Common myeloid progenitor, CD34-positive (primary cell): ENCODE measurements around the gene PHPT1.

ENCODE experiments used
- CTCF ChIA-PET: fragments of 350-600 bp; sonication (Branson Sonifier 250); formaldehyde crosslinking; loops from one replicate; lab custom pipeline; 2021; ENCODE audit warnings: antibody characterized with exemption; lab: Charles Lee
- POLR2A ChIA-PET: fragments of 350-600 bp; sonication (Branson Sonifier 250); formaldehyde crosslinking; loops from one replicate; lab custom pipeline; 2021; ENCODE audit warnings: antibody characterized with exemption; lab: Charles Lee
- DNase-seq, 3 donors: peaks; one replicate each; pipeline versions ENCODE4 v3.0.0 to v3.0.0-alpha.2; 2013
- H3K27ac ChIP-seq, 2 experiments: 1 replicate in 1 of 2; 2 replicates in 1 of 2; pipeline ENCODE4 v1.7.0; 2013; ENCODE audit warnings: inconsistent platforms in 2 of 2, low read length in 2 of 2, mild to moderate bottlenecking in 2 of 2, low read depth in 1 of 2, moderate library complexity in 1 of 2; ENCODE audit not compliant: severe bottlenecking in 2 of 2, insufficient read depth in 1 of 2, poor library complexity in 1 of 2
- H3K27me3 ChIP-seq, 5 experiments: replicated peaks in 2 of 5; 1 replicate in 3 of 5; 2 replicates in 2 of 5; pipeline versions ENCODE4 v1.6.1 to v1.7.0; 2013; ENCODE audit warnings: low read length in 4 of 5, mild to moderate bottlenecking in 2 of 5, moderate library complexity in 2 of 5, inconsistent platforms in 1 of 5; ENCODE audit not compliant: insufficient read depth in 5 of 5, control insufficient read depth in 4 of 5
- H3K36me3 ChIP-seq, 4 experiments: 1 replicate in 2 of 4; 2 replicates in 2 of 4; pipeline versions ENCODE4 v1.6.1 to v1.7.0; 2013; ENCODE audit warnings: low read length in 3 of 4, control low read depth in 1 of 4, mild to moderate bottlenecking in 1 of 4; ENCODE audit not compliant: control insufficient read depth in 4 of 4, insufficient read depth in 4 of 4
- H3K4me1 ChIP-seq, 4 experiments: 1 replicate in 3 of 4; 2 replicates in 1 of 4; pipeline versions ENCODE4 v1.6.1 to v1.7.1; 2013; ENCODE audit warnings: low read length in 3 of 4, mild to moderate bottlenecking in 3 of 4, control low read depth in 1 of 4, inconsistent platforms in 1 of 4, moderate library complexity in 1 of 4; ENCODE audit not compliant: control insufficient read depth in 4 of 4, insufficient read depth in 4 of 4; ENCODE audit errors: control extremely low read depth in 1 of 4
- H3K4me3 ChIP-seq, 7 experiments: 1 replicate in 4 of 7; 2 replicates in 3 of 7; pipeline versions ENCODE4 v1.5.1 to v1.7.0; 2013; ENCODE audit warnings: mild to moderate bottlenecking in 7 of 7, low read length in 6 of 7, moderate library complexity in 6 of 7, inconsistent platforms in 2 of 7, low read depth in 2 of 7, control low read depth in 1 of 7; ENCODE audit not compliant: insufficient read depth in 4 of 7, control insufficient read depth in 1 of 7; ENCODE audit errors: extremely low read depth in 1 of 7
- H3K9me3 ChIP-seq, 5 experiments: 1 replicate in 4 of 5; 2 replicates in 1 of 5; pipeline versions ENCODE4 v1.6.1 to v1.7.1; 2013; ENCODE audit warnings: low read length in 4 of 5, mild to moderate bottlenecking in 2 of 5, inconsistent platforms in 1 of 5, low read depth in 1 of 5, moderate library complexity in 1 of 5; ENCODE audit not compliant: control insufficient read depth in 4 of 5, insufficient read depth in 2 of 5; ENCODE audit errors: control extremely low read depth in 1 of 5
- WGBS: methylation state at CpG from one replicate; pipeline ENCODE4 v1.1.5; 2013; ENCODE audit not compliant: insufficient coverage; 5-methylcytosine and 5-hydroxymethylcytosine counted together

The PHPT1 gene

GRCh38 chr9:136826703-136827582 is 22.3 kb upstream of the PHPT1 start:
- ChIA-PET CTCF (interaction anchor here (1.1 to 1.7 kb wide), 2 partner anchors 16 to 17 kb away, joined by 3 to 6 read pairs; partner anchors contain the start of gene AJM1), POLR2A (no interaction called here)
- 99% methylated on average over 17 of the region's 24 CpGs for WGBS
- DNase-seq: no peak
- H3K27me3 ChIP-seq: no peaks in the 10 kb centered on the region
- peaks cover 0 to under 1% (median 0%) of the 10 kb centered on the region in 4 experiments for H3K4me1 ChIP-seq
- no peak overlapping the region for H3K27ac ChIP-seq
- H3K4me3 ChIP-seq: no peak overlapping the region
- H3K9me3 ChIP-seq: no peaks in the 10 kb centered on the region
- H3K36me3 ChIP-seq: peaks cover 17 to 91% (median 52%) of the 10 kb centered on the region in 4 experiments

GRCh38 chr9:136827794-136828473 is 21.3 kb upstream of the PHPT1 start:
- H3K4me3 ChIP-seq: no peak overlapping the region
- 98% methylated on average over 8 of the region's 14 CpGs for WGBS
- CTCF ChIA-PET: interaction anchor here (1.1 to 1.7 kb wide), 3 partner anchors 12 to 16 kb away, joined by 3 to 6 read pairs (median 6); partner anchors contain the start of gene AJM1

GRCh38 chr9:136828474-136829140 is 20.6 kb upstream of the PHPT1 start:
- no peak for DNase-seq
- peaks cover 17 to 88% (median 55%) of the 10 kb centered on the region in 4 experiments for H3K36me3 ChIP-seq
- CTCF ChIA-PET: interaction anchor here (1.1 to 2.6 kb wide), 5 partner anchors 10 to 60 kb away, joined by 3 to 9 read pairs (median 6); partner anchors contain the start of gene AJM1
- H3K4me3 ChIP-seq: no peak overlapping the region
- H3K4me1 ChIP-seq: no peaks in the 10 kb centered on the region
- POLR2A ChIA-PET: no interaction called here
- no peaks in the 10 kb centered on the region for H3K27me3 ChIP-seq
- H3K27ac ChIP-seq: no peak overlapping the region
- WGBS: 96% methylated on average over 30 of the region's 31 CpGs
- H3K9me3 ChIP-seq: no peaks in the 10 kb centered on the region

More at GRCh38 chr9:136827794-136828473, 21.3 kb upstream of the PHPT1 start:
- DNase-seq: no peak
- Histone ChIP-seq H3K27me3 (no peaks in the 10 kb centered on the region), H3K4me1 (no peaks in the 10 kb centered on the region), H3K27ac (no peak overlapping the region), H3K36me3 (peaks cover 17 to 94% (median 59%) of the 10 kb centered on the region in 4 experiments), H3K9me3 (no peaks in the 10 kb centered on the region)
- POLR2A ChIA-PET: no interaction called here

- no peak for DNase-seq
- ChIA-PET POLR2A (no interaction called here), CTCF (interaction anchor here (1.2 to 2.6 kb wide), 3 partner anchors 10 to 59 kb away, joined by 3 to 9 read pairs (median 6); no protein-coding TSS in a partner anchor)
- peaks cover 17 to 82% (median 53%) of the 10 kb centered on the region in 4 experiments for H3K36me3 ChIP-seq
- H3K4me3 ChIP-seq: no peak overlapping the region
- WGBS: 98% methylated on average over 13 of the region's 14 CpGs
- H3K9me3 ChIP-seq: no peaks in the 10 kb centered on the region
- H3K27me3 ChIP-seq: no peaks in the 10 kb centered on the region
- no peaks in the 10 kb centered on the region for H3K4me1 ChIP-seq
- H3K27ac ChIP-seq: no peak overlapping the region
Measured at GRCh38 chr9:136829412-136829811, 19.8 kb upstream of the PHPT1 start.

- Histone ChIP-seq H3K27ac (no peak overlapping the region), H3K9me3 (no peaks in the 10 kb centered on the region), H3K4me1 (no peaks in the 10 kb centered on the region), H3K36me3 (peaks cover 17 to 74% (median 50%) of the 10 kb centered on the region in 4 experiments), H3K4me3 (no peak overlapping the region), H3K27me3 (no peaks in the 10 kb centered on the region)
- CTCF ChIA-PET: interaction anchor here (2.6 kb wide), 1 partner anchor 11 kb away, joined by 9 read pairs; no protein-coding TSS in a partner anchor
- POLR2A ChIA-PET: no interaction called here
- WGBS: 94% methylated on average over 34 of the region's 41 CpGs
- no peak for DNase-seq
Measured at GRCh38 chr9:136829981-136830885, 19.0 kb upstream of the PHPT1 start.
